Effector CD8-positive, alpha-beta T cell (primary cell): ENCODE results near the gene PAK1.

ENCODE experiments used
- DNase-seq: peaks from one replicate; lab custom pipeline; 2025; lab: John Stamatoyannopoulos, UW

The PAK1 gene

DNA sequence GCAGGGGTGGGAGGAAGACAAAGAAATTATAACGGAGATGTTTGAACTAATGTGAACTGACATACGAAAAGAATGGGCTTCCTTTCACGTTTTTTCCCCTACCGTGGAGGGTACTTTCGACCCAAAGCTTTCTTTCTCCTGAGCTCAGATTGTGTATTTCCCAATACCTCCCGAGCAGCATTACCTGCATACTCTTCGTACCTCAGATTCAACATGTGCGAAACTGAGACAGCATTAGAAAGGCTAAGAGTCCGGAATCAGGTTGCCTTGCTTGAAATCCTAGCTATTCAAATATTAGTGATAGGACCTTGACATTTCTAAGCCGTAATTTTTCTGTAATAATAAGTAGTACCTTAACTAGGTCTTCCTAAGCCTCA lies 778 bp upstream of the PAK1 start:
- no peak for DNase-seq

DNA sequence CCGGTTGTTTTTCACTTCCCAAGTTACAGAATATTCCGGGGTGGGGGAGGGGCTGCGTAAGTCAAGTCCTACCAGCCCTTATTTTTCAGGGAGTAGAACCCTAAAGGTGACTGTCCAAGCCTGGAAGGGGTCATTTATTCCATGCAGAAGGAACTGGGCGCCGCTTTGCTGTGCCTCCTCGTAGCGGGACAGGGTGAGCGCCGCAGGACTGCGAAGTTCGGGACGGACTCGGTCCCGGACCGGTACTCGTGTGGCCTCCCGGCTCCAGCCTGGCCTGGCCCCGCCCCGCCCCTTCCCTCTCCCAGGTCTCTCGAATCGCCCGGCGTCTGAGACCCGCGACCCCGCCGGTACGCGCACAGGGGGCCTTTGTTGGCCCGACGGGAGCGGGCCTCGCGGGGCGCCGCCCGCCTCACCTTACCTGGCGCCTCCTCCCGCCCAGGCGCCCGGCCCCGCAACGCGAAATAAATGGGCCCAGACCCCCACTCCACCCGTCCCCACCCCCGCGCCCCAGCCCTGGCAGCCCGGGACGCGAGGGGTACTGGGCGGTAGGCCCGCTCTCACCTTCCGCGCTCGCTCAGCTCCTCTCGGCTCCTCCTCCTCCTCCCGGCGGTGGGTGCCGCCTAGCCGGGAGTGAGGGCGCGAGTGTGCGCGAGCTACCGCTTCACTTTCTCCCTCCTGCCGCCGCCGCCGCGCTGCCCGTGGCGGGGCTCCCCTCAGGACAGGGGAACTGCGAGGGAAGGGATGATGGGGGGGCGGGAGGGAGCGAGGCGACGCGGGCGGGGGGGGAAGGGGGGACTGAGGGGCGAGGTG lies 698 bp downstream of the PAK1 start:
- peak; percentile 56 for DNase-seq

GRCh38 chr11:77471558-77472193 lies 2.2 kb downstream of the PAK1 start:
- DNase-seq = no peak

- no peak for DNase-seq
These were observed 2.9 kb downstream of the PAK1 start for GRCh38 chr11:77470971-77471370.

GRCh38 chr11:77470504-77470903 lies 3.4 kb downstream of the PAK1 start:
- no peak for DNase-seq

- DNase-seq = no peak
These were observed 5.4 kb downstream of the PAK1 start for GRCh38 chr11:77468527-77468926.

DNA sequence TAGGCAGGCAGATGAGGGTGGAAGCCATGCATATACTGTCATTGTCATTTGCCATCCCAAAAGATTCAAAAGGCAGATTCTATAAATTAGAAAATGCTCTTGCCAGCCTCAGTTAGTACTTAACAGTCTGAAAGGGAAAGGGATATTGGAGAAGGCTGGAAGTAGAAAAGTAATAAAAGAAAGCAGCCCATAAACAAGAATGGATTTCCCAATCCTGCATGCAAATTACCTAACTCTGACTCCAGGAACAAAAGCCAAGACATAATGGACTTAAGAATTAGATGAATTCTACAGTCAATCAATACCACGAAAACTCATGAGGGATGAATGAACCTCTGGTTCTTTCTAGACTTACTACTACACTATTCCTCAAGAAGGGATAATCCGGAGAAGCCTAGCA lies 5.9 kb downstream of the PAK1 start:
- no peak for DNase-seq

GRCh38 chr11:77467233-77467632 lies 6.7 kb downstream of the PAK1 start:
- DNase-seq = no peak

GRCh38 chr11:77457340-77457739 lies 16.6 kb downstream of the PAK1 start:
- no peak for DNase-seq

- DNase-seq = no peak
These were observed 18.2 kb downstream of the PAK1 start for GRCh38 chr11:77455740-77456139.

GRCh38 chr11:77454867-77455655 lies 18.8 kb downstream of the PAK1 start:
- DNase-seq = no peak

DNA sequence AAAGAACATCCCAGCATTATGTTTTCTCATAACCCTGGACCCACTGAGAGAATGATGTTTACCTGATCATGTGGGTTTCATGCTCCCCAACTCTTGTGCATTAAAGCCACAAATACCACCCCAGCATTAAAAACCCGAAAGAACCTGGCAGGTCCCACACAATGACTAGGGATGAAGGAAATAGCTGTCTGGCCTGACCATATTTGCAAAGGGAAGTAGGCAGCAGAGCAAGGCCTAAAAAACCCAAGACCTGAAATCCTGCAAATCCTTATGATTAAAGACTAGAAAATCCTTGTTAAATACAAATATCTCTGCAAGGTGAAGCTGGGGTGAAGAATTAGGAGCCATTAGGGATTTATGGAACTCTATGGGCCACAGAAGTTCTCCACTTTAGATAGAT lies 23.7 kb downstream of the PAK1 start:
- no peak for DNase-seq

GRCh38 chr11:77449784-77450183 lies 24.1 kb downstream of the PAK1 start:
- no peak for DNase-seq

GRCh38 chr11:77449060-77449521 lies 24.8 kb downstream of the PAK1 start:
- no peak for DNase-seq

DNA sequence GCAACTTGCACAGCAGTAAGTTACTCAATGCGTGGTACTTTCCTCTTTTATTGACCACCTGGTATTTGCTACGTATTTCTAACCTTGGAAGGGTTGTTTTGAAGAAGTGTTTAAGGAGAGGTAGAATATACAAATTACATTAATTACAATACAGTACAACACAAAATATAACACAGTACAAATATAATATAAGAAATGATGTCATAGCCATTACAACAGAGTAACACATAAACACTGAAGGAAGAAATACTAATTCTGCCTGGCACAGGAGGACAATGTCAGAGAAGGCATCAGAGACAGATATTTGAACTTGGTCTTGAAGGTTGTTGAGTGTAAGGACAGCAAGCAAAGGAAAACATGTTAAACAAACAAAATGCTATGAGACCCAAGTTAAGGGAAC lies 25.6 kb downstream of the PAK1 start:
- DNase-seq = no peak

DNA sequence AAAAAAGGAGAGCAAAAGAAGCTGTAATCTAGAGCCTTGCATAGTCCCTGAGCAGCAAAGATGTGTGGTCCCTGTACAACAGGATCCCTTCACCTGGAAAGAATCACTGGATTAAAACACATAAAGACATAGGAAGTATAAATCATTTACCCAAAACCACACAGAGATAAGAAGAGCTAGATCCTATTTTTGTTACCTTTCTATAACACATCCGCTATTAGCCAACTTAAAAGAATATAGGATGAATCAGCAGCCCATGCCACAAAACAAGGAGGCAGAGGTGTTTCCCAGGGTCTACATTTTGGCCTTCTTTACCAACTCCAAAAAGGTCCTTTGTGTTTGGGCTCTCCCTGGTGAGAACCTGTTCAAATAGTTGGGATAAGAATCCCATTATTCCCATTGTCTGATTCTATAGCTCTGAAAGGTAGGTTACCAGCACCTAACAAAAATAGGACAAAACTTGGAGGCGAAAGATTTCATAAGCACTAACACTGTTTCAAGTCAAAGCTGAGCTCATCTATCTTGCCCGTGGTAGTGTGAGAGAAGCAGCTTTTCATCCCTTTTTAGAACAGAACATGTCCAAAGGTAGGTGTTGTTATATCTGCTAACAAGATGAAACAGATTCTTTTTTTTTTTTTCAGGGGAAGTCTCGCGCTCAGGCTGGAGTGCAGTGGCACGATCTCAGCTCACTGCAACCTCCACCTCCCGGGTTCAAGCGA lies 26.8 kb downstream of the PAK1 start:
- DNase-seq = no peak

DNA sequence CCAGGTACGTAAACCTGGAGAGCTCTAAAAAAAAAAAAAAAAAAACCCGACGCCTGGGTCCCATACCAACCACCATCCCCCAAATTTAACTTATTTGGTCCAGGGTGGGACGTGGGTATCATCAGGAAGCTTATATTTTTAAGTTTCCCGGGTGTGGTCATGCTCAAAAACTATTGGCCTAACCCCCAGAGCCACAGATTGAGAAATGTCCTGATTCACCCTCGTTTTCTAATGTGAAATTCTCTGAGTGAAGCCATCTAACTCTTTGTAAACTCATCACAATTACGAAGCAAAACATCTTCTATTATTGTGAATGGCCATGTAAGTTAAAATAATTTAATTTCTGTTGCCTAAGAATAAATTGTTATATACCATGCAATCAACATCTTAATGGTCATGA lies 29.6 kb downstream of the PAK1 start:
- no peak for DNase-seq

- DNase-seq = no peak
These were observed 31.4 kb downstream of the PAK1 start for GRCh38 chr11:77442394-77443053.

DNA sequence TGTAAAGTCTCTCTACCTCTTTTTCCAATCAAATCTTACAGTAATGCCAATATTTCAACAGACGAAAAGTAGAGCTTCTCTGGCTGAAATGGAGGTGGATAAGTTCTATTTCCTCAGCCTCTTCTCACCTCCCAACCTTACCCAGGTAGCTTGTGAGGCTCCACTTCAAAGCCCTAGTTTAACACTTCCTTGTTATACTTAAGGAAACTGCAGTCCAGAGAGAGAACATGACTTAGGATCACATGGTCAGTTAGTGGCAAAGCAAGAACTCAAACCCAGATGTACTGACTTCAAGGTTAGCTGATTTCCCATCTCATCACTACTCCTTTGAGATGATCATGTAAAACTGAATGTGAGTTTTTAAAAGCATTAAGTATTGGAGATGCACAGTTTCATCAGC lies 32.5 kb downstream of the PAK1 start:
- no peak for DNase-seq

- DNase-seq = no peak
These were observed 33.2 kb downstream of the PAK1 start for GRCh38 chr11:77440678-77441077.

GRCh38 chr11:77438487-77438886 lies 35.4 kb downstream of the PAK1 start:
- DNase-seq = no peak

GRCh38 chr11:77436969-77437368 lies 36.9 kb downstream of the PAK1 start:
- DNase-seq = no peak
